Kidney epithelial cell (primary cell): ENCODE results near the gene TM7SF2. TPM values are rescaled to one million over a fixed set of nuclear protein-coding genes. Genes with fewer than 3 reads are reported as not detected.
A peak's percentile ranks its signal among the peaks of the same experiment; 100 is the strongest.

Experiments used
- DNase-seq: peaks from one replicate; pipeline ENCODE4 v3.0.0-alpha.2; 2010; ENCODE audit warnings: low read depth
- H3K27me3 ChIP-seq: 2 replicates; pipeline ENCODE4 v1.6.0; 2011; ENCODE audit warnings: low read length; ENCODE audit not compliant: control insufficient read depth, insufficient read depth
- H3K36me3 ChIP-seq: 2 replicates; pipeline ENCODE4 v1.5.1; 2011; ENCODE audit warnings: low read length; ENCODE audit not compliant: control insufficient read depth, insufficient read depth
- H3K4me3 ChIP-seq: 2 replicates; pipeline ENCODE4 v1.5.1; 2011; ENCODE audit warnings: low read depth, mild to moderate bottlenecking, control low read depth, low read length
- total RNA-seq: library from RNA; depleted of rRNA; stranded (reverse); fragments of >200 nt; gene quantifications from 2 replicates; pipeline ENCODE4 v1.2.3, GENCODE V29; 2015
- TF ChIP-seq, protein P1 (sequence below): IDR thresholded peaks from 2 replicates; pipeline ENCODE4 v1.5.1; 2011; ENCODE audit warnings: mild to moderate bottlenecking, moderate library complexity, low read length, control low read depth, inconsistent platforms; ENCODE audit not compliant: insufficient read depth, poor library complexity, severe bottlenecking

Gene TM7SF2
- total RNA-seq: 42.4 and 42.6 TPM in 2 replicates

DNA sequence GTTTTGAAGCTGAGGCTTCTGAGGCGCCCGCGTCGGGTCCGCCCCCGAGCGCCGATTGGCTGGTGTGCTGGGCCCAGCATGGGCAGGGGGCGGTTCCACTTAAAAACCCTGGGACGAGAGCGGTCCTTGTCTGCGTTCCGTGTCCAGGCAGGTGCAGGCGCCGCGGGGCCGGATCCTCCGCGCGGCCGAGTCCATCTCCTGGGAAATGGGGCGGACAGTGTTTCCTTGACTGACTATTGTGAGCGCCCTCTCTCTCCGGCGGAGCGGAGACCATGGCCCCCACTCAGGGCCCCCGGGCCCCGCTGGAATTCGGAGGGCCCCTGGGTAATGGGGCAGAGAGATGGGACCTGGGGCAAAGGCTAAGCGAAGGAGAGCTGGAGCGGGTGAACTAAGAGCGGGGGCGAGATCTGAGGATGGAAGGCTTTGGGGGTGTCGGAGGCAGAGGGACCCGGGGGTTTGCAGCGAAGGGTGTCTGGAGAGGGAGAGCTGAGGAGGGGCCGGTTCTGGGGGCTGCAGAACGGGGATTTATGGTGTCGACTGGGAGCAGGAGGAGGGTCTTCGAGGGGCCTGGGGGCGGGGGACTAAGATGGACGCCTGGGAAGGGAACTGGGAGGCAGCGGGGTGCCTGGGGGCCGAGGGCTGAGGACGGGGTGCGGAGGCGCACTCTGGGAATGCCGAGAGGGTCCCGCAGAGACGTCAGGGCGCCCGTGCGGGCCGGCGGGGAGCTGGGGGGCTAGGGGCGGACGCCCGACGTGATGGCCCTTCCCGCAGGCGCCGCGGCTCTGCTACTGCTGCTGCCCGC is at the start of gene TM7SF2:
Gene TM7SF2, plus strand, starts transcription at position 129 of the 802 bp plus-strand sequence. Its CDS starts 144 bp downstream, at position 273.
- TF ChIP-seq, protein P1, sequence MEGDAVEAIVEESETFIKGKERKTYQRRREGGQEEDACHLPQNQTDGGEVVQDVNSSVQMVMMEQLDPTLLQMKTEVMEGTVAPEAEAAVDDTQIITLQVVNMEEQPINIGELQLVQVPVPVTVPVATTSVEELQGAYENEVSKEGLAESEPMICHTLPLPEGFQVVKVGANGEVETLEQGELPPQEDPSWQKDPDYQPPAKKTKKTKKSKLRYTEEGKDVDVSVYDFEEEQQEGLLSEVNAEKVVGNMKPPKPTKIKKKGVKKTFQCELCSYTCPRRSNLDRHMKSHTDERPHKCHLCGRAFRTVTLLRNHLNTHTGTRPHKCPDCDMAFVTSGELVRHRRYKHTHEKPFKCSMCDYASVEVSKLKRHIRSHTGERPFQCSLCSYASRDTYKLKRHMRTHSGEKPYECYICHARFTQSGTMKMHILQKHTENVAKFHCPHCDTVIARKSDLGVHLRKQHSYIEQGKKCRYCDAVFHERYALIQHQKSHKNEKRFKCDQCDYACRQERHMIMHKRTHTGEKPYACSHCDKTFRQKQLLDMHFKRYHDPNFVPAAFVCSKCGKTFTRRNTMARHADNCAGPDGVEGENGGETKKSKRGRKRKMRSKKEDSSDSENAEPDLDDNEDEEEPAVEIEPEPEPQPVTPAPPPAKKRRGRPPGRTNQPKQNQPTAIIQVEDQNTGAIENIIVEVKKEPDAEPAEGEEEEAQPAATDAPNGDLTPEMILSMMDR: no peak
- Histone ChIP-seq H3K4me3 (peak within 1 kb of the TSS; percentile 69), H3K27me3 (no peaks in the 10 kb centered on the region), H3K36me3 (peaks cover 6% of the 10 kb centered on the region)
- DNase-seq: no peak

DNA sequence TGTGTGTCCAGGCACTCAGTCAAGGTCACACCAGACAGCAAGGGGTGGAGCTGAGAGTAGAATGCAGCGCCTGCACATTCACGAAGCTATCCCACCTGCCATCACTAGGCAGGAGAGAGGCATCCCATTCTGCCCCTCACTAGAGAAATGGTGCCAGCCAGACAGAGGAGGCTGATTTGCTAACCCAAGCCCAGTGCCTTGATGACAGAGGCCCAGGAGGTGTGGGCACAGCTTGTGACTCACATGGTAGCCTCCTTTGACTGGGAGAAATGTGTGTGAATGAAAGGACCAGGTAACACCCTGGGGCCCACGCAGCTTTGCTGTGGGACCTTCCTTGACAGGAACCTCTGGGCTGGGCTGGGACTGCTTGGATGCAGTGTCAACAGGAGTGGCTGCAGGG is 48.1 kb upstream of the TM7SF2 start:
- no peak for DNase-seq
- H3K36me3 ChIP-seq: no peaks in the 10 kb centered on the region
- TF ChIP-seq, protein P1: no peak
- H3K4me3 ChIP-seq: no peak overlapping the region
- H3K27me3 ChIP-seq: no peaks in the 10 kb centered on the region

DNA sequence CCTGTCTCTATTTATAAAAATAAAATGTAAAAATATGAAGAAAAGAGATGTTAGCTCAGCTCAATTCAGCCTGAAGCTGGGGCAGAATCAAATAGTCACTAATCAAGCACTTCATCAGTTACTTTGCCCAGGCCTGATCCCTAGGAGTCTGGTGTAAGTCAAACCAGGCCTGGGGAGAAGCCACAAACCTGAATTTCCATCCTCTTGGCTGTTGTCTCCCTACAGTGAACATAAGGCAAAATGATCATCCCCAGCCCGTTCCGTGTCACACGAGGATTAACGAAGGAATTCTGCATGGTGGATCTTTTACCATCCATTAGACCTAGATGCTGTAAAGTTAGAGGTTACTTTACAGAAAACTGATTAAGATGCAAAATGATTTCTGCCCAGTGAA is 46.8 kb upstream of the TM7SF2 start:
- TF ChIP-seq, protein P1: no peak
- no peaks in the 10 kb centered on the region for H3K27me3 ChIP-seq
- H3K36me3 ChIP-seq: no peaks in the 10 kb centered on the region
- no peak for DNase-seq
- H3K4me3 ChIP-seq: no peak overlapping the region

DNA sequence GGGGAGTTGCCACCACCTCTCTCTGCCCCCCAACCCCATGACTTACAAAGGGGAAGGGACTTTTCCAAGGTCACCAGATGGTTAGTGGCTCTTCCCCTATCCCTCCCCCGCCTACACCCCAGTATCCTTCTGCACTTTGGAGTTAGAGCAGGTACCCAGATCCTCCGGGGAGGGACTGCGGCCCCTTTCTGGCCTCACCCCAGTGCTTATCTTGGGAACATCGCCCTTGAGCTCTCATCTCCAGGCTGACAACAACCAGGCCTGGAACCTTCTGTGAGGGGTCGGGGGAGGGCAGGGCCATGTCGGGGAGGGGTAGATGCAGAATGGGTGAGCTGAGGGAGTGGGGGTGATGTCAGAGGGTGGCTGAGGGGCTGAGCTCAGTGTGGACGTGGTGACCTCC is 45.8 kb upstream of the TM7SF2 start:
- no peak for DNase-seq

DNA sequence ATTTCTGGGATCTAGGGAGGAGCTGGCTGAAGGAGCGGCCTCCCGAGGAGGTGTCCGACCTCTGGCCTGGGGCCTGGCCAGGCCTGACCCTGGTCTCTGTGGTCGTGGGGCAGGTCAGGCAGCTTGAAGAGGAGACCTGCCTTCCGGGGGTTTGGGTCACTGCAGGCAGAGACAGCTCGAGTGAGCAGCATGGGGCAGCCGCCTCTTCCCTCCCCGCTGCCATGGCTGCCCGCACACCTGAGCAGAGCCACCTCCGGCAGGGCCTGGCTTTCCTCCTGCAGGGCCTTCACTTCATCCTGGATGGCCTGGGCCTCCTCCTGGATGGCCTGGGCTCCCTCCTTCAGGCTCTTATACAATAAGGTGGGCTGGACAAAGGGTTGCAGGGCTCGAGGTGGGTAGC is 45.4 kb upstream of the TM7SF2 start:
- TF ChIP-seq, protein P1: no peak
- H3K27me3 ChIP-seq: no peaks in the 10 kb centered on the region
- DNase-seq: no peak
- no peak overlapping the region for H3K4me3 ChIP-seq
- no peaks in the 10 kb centered on the region for H3K36me3 ChIP-seq

More for the DNA sequence above, 45.8 kb upstream of the TM7SF2 start:
- Histone ChIP-seq H3K36me3 (no peaks in the 10 kb centered on the region), H3K4me3 (no peak overlapping the region), H3K27me3 (no peaks in the 10 kb centered on the region)
- TF ChIP-seq, protein P1: no peak

DNA sequence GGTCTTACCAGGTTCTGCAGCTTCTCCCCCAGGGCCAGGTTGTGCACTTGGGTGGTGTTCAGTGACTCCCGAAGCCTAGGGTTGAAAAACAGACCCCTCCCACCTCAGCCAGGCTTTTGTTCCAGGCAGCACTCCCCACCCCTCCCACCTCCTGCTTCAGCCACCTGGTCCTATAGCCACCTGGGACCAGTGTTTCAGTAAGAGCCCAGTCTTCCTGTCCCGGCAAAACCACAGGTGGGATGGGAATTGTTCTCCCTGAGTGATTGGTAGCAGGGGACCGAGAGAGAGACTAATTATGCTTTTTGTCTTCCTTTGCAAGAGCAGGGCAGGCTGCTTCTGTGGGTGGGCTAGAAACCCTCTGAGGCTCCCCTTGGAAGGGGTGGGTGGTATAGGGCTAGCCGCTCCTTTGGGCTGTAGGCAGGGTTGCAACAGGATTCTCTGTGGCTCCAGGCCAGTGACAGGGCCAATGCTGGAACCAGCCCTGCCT is 44.8 kb upstream of the TM7SF2 start:
- DNase-seq: no peak
- no peaks in the 10 kb centered on the region for H3K36me3 ChIP-seq
- no peak overlapping the region for H3K4me3 ChIP-seq
- TF ChIP-seq, protein P1: no peak
- no peaks in the 10 kb centered on the region for H3K27me3 ChIP-seq
